H1 (cell line): ENCODE measurements around the gene PFDN4. TPM values are rescaled to one million over a fixed set of nuclear protein-coding genes. Genes with fewer than 3 reads are reported as not detected.

Source experiments
- CTCF ChIA-PET: fragments of 300-600 bp; sonication (Branson Sonifier 250); formaldehyde crosslinking; loops from one replicate; lab custom pipeline; 2021; ENCODE audit not compliant: partially characterized antibody; lab: Charles Lee
- POLR2A ChIA-PET: fragments of 300-600 bp; sonication (Branson Sonifier 250); formaldehyde crosslinking; loops from one replicate; lab custom pipeline; 2021; ENCODE audit warnings: inconsistent platforms; ENCODE audit not compliant: partially characterized antibody; lab: Charles Lee
- DNase-seq, 2 experiments: peaks; one replicate each; pipeline versions ENCODE4 v3.0.0 to v3.0.0-alpha.2; 2010 to 2022; ENCODE audit warnings: low spot score in 2 of 2, low read depth in 1 of 2, mixed read lengths in 1 of 2
- FAIRE-seq: peaks from 2 replicates; lab custom pipeline; 2011; peaks lifted over from hg19 to GRCh38; lab: Jason Lieb, UNC
- H2AFZ ChIP-seq: 2 replicates; pipeline ENCODE4 v1.8.1; 2012; ENCODE audit warnings: low read length, inconsistent platforms
- H2AK5ac ChIP-seq: 2 replicates; pipeline ENCODE4 v1.6.1; 2013; ENCODE audit warnings: low read depth, low read length
- H2BK120ac ChIP-seq: replicated peaks from 2 replicates; pipeline ENCODE3; 2013; ENCODE audit warnings: low read depth, low read length, inconsistent platforms
- H2BK12ac ChIP-seq: 2 replicates; pipeline ENCODE4 v1.6.1; 2013; ENCODE audit warnings: low read depth, low read length
- H2BK15ac ChIP-seq: 2 replicates; pipeline ENCODE4 v1.6.1; 2013; ENCODE audit warnings: low read length
- H2BK20ac ChIP-seq: 2 replicates; pipeline ENCODE4 v1.6.1; 2013; ENCODE audit warnings: low read length
- H2BK5ac ChIP-seq: 2 replicates; pipeline ENCODE4 v1.6.1; 2013; ENCODE audit warnings: low read depth, low read length
- H3K14ac ChIP-seq: 2 replicates; pipeline ENCODE4 v1.6.1; 2013; ENCODE audit warnings: inconsistent platforms; ENCODE audit not compliant: insufficient read length
- H3K18ac ChIP-seq: 2 replicates; pipeline ENCODE4 v1.6.1; 2013; ENCODE audit warnings: low read length; ENCODE audit errors: extremely low read depth
- H3K23ac ChIP-seq: 2 replicates; pipeline ENCODE4 v1.6.1; 2013; ENCODE audit warnings: inconsistent platforms; ENCODE audit not compliant: insufficient read length
- H3K23me2 ChIP-seq: 2 replicates; pipeline ENCODE4 v1.6.1; 2013; ENCODE audit warnings: low read depth, low read length
- H3K27ac ChIP-seq: 2 replicates; pipeline ENCODE4 v1.6.1; 2011; ENCODE audit warnings: low read depth, low read length, inconsistent platforms
- H3K27me3 ChIP-seq, 4 experiments: replicated peaks in 1 of 4; 1 replicate in 1 of 4; 2 replicates in 3 of 4; pipeline versions ENCODE4 v1.6.1 to v1.8.1; 2011 to 2013; ENCODE audit warnings: low read length in 3 of 4, mild to moderate bottlenecking in 3 of 4, inconsistent platforms in 2 of 4, mixed read lengths in 2 of 4, moderate library complexity in 1 of 4; ENCODE audit not compliant: control insufficient read depth in 3 of 4, insufficient read depth in 3 of 4; ENCODE audit errors: extremely low read depth in 1 of 4
- H3K36me3 ChIP-seq, 4 experiments: 2 replicates each; pipeline versions ENCODE4 v1.6.1 to v1.8.1; 2011 to 2013; ENCODE audit warnings: mild to moderate bottlenecking in 4 of 4, low read length in 3 of 4, moderate library complexity in 2 of 4, control low read depth in 1 of 4, inconsistent platforms in 1 of 4; ENCODE audit not compliant: insufficient read depth in 4 of 4, control insufficient read depth in 2 of 4
- H3K4ac ChIP-seq: replicated peaks from 2 replicates; pipeline ENCODE3; 2013; ENCODE audit warnings: low read length, low read depth, mixed read lengths, inconsistent platforms; ENCODE audit not compliant: insufficient read length
- H3K4me1 ChIP-seq, 4 experiments: replicated peaks in 1 of 4; 1 replicate in 1 of 4; 2 replicates in 3 of 4; pipeline versions ENCODE4 v1.6.1 to v1.8.1; 2011 to 2013; ENCODE audit warnings: low read length in 3 of 4, inconsistent platforms in 2 of 4, mixed read lengths in 1 of 4; ENCODE audit not compliant: insufficient read depth in 4 of 4, control insufficient read depth in 3 of 4
- H3K4me2 ChIP-seq, 2 experiments: 2 replicates each; pipeline versions ENCODE4 v1.6.1 to v1.8.1; 2011 to 2013; ENCODE audit warnings: low read depth in 2 of 2, low read length in 2 of 2, control low read depth in 1 of 2, inconsistent platforms in 1 of 2, mild to moderate bottlenecking in 1 of 2; ENCODE audit not compliant: insufficient read depth in 1 of 2
- H3K4me3 ChIP-seq, 4 experiments: fragments of 200-600, 300-600 bp in 1 of 4; sonication (generic), shearing (Covaris generic), sonication (Bioruptor Twin) in 1 of 4; 2 replicates each; pipeline versions ENCODE4 v1.5.1 to v1.8.1; 2011 to 2016; ENCODE audit warnings: low read length in 4 of 4, low read depth in 3 of 4, control low read depth in 2 of 4, inconsistent platforms in 2 of 4, mild to moderate bottlenecking in 2 of 4, mixed read lengths in 1 of 4, moderate library complexity in 1 of 4; ENCODE audit not compliant: insufficient read depth in 2 of 4; ENCODE audit errors: extremely low read depth in 1 of 4
- H3K56ac ChIP-seq: replicated peaks from 2 replicates; pipeline ENCODE3; 2013; ENCODE audit warnings: low read depth, mild to moderate bottlenecking, mixed read lengths, low read length, inconsistent platforms; ENCODE audit not compliant: insufficient read length
- H3K79me1 ChIP-seq: 2 replicates; pipeline ENCODE4 v1.6.1; 2013; ENCODE audit warnings: low read depth, low read length, control low read depth
- H3K79me2 ChIP-seq, 2 experiments: 2 replicates each; pipeline versions ENCODE4 v1.6.1 to v1.8.1; 2012 to 2013; ENCODE audit warnings: low read length in 2 of 2, mild to moderate bottlenecking in 2 of 2, inconsistent platforms in 1 of 2; ENCODE audit not compliant: insufficient read depth in 2 of 2, control insufficient read depth in 1 of 2
- H3K9ac ChIP-seq, 4 experiments: replicated peaks in 1 of 4; 1 replicate in 1 of 4; 2 replicates in 3 of 4; pipeline versions ENCODE4 v1.6.1 to v1.8.1; 2011 to 2013; ENCODE audit warnings: low read depth in 3 of 4, low read length in 3 of 4, control low read depth in 2 of 4, mild to moderate bottlenecking in 2 of 4, moderate library complexity in 2 of 4, inconsistent platforms in 1 of 4; ENCODE audit errors: extremely low read depth in 1 of 4
- H3K9me3 ChIP-seq, 2 experiments: 2 replicates each; pipeline versions ENCODE4 v1.6.1 to v1.8.1; 2012 to 2013; ENCODE audit warnings: mild to moderate bottlenecking in 2 of 2, moderate library complexity in 2 of 2, control low read depth in 1 of 2, inconsistent platforms in 1 of 2, low read depth in 1 of 2, low read length in 1 of 2, mixed read lengths in 1 of 2; ENCODE audit not compliant: insufficient read depth in 2 of 2
- H4K20me1 ChIP-seq, 2 experiments: replicated peaks in 1 of 2; 2 replicates each; pipeline versions ENCODE3 to v1.8.1; 2011 to 2013; ENCODE audit warnings: inconsistent platforms in 2 of 2, low read length in 2 of 2, mild to moderate bottlenecking in 1 of 2; ENCODE audit not compliant: insufficient read depth in 2 of 2, control insufficient read depth in 1 of 2
- H4K5ac ChIP-seq: 2 replicates; pipeline ENCODE4 v1.6.1; 2013; ENCODE audit warnings: low read length, low read depth, mixed read lengths, inconsistent platforms; ENCODE audit not compliant: insufficient read length
- H4K8ac ChIP-seq: 2 replicates; pipeline ENCODE4 v1.8.0; 2013; ENCODE audit warnings: mild to moderate bottlenecking, moderate library complexity, low read length, inconsistent platforms; ENCODE audit not compliant: insufficient read depth; ENCODE audit errors: extremely low read depth
- H4K91ac ChIP-seq: replicated peaks from 2 replicates; pipeline ENCODE3; 2013; ENCODE audit warnings: low read length, mixed read lengths, inconsistent platforms; ENCODE audit not compliant: insufficient read length
- E2F6 ChIP-seq: IDR thresholded peaks from 2 replicates; pipeline ENCODE4 v1.6.1; 2012; ENCODE audit warnings: inconsistent platforms
- HDAC6 ChIP-seq: IDR thresholded peaks from one replicate; pipeline ENCODE4 v1.7.1; 2012; ENCODE audit warnings: low read depth, mild to moderate bottlenecking, inconsistent platforms, low read length, moderate library complexity
- KDM5A ChIP-seq: fragments of 200-600 bp; IDR thresholded peaks from 2 replicates; pipeline ENCODE4 v1.7.1; 2012; ENCODE audit warnings: mild to moderate bottlenecking, low read length, inconsistent platforms, mixed read lengths
- POLR2A ChIP-seq, 2 experiments: IDR thresholded peaks; 1 replicate in 1 of 2; 2 replicates in 1 of 2; pipeline ENCODE4 v1.6.1; 2011; ENCODE audit warnings: low read depth in 2 of 2, low read length in 2 of 2, mild to moderate bottlenecking in 2 of 2; ENCODE audit errors: control extremely low read depth in 1 of 2
- POLR2AphosphoS5 ChIP-seq: IDR thresholded peaks from 2 replicates; pipeline ENCODE4 v1.6.1; 2011; ENCODE audit warnings: low read depth, low read length
- USF2 ChIP-seq: IDR thresholded peaks from 2 replicates; pipeline ENCODE4 v1.6.1; 2011; ENCODE audit warnings: low read length, improper control_type of control experiment
- WGBS, 2 experiments: shearing (Covaris generic) in 1 of 2; methylation state at CpG; one replicate each; pipeline versions ENCODE4 v1.1.6 to v1.1.7; 2013 to 2015; ENCODE audit warnings: low lambda C conversion rate in 2 of 2, mixed read lengths in 2 of 2, inconsistent platforms in 1 of 2, low coverage in 1 of 2, missing lambda C conversion rate in 1 of 2; ENCODE audit not compliant: insufficient replicate concordance in 2 of 2, insufficient coverage in 1 of 2, insufficient read length in 1 of 2; ENCODE audit errors: extremely low coverage in 1 of 2, missing lambda C conversion rate in 1 of 2; 5-methylcytosine and 5-hydroxymethylcytosine counted together
- polyA plus RNA-seq, 7 experiments: library from polyadenylated mRNA; depleted of rRNA in 3 of 7; stranded (reverse) in 5 of 7; unstranded in 2 of 7; fragments of >200 nt in 5 of 7; fragments of 200-250 nt in 2 of 7; gene quantifications; 1 replicate in 5 of 7; 2 replicates in 1 of 7; 4 replicates in 1 of 7; pipeline versions ENCODE4 v1.2.1 to v1.2.3, GENCODE V29; 2011 to 2013; ENCODE audit warnings: missing spikeins in 2 of 7, mixed read lengths in 2 of 7
- total RNA-seq: library from RNA; stranded (reverse); fragmentation: NEBNext Ultra II Directional; extraction: Animal tissue kit (Norgen Biotek cat#: 25700); gene quantifications from 2 replicates; pipeline ENCODE4 v1.2.1, GENCODE V29; 2021

PFDN4 gene
- total and polyA plus RNA-seq, 2 of the 8 experiments (the other 6 are each of a cell fraction or from before 2014, with no cell fraction given): 41.9 to 96.8 TPM

GRCh38 chr20:54208548-54209176, 775 bp downstream of the PFDN4 start:
- Histone ChIP-seq H2AK5ac (peak overlapping the region; percentile 5; the same call in 1 of the 2 replicates), H3K79me2 (peaks cover 19 to 57% of the 10 kb centered on the region in 2 experiments), H3K79me1 (peaks cover 3% of the 10 kb centered on the region), H3K27ac (peak overlapping the region; percentile 100), H2BK5ac (peak overlapping the region; percentile 86), H4K20me1 (peaks cover 0 to 10% of the 10 kb centered on the region in 2 experiments), H3K27me3 (no peaks in the 10 kb centered on the region), H3K4me3 (peak overlapping the region; percentile 69 to 94 (median 91)), H3K56ac (no peak overlapping the region), H3K23ac (no peak overlapping the region), H3K4ac (peak overlapping the region; percentile 71), H3K23me2 (peaks cover 8% of the 10 kb centered on the region; the same call in 1 of the 2 replicates), H3K36me3 (peaks cover 0 to 3% (median 0%) of the 10 kb centered on the region in 4 experiments; a peak in 2 of 8 replicates), H3K9ac (peak overlapping the region; percentile 56 to 100 (median 100))
- no peak for DNase-seq
- peak in 1 of 2 experiments; percentile 37; a peak in 1 of 3 replicates for TF ChIP-seq POLR2A (IDR thresholded peaks at IDR 0.05; ENCODE audit: control extremely low read depth in 1 of 2, low read depth in 2 of 2, low read length in 2 of 2)
- no peak for TF ChIP-seq POLR2AphosphoS5
- no peak for TF ChIP-seq KDM5A
- no peak for TF ChIP-seq USF2
- TF ChIP-seq HDAC6: no peak
- TF ChIP-seq E2F6: no peak
- TF ChIP-seq, all 59 proteins: peak for 1
- ChIA-PET CTCF (interaction anchor here (0.6 to 23.7 kb wide), 18 partner anchors 9 to 614 kb away, joined by 3 to 591 read pairs (median 4); partner anchors contain the start of gene CYP24A1), POLR2A (interaction anchor here (0.6 to 1.4 kb wide), 10 partner anchors 11 to 452 kb away, joined by 3 to 5 read pairs (median 4); no protein-coding TSS in a partner anchor)
- H3K18ac ChIP-seq: peak overlapping the region; percentile 36
- no peaks in the 10 kb centered on the region for H3K9me3 ChIP-seq
- H2BK15ac ChIP-seq: no peak overlapping the region
- H3K14ac ChIP-seq: no peak overlapping the region
- peak overlapping the region; percentile 35 for H4K91ac ChIP-seq
- peak overlapping the region; percentile 87 to 95 for H3K4me2 ChIP-seq
- no peak for FAIRE-seq
- peak overlapping the region; percentile 100 for H4K8ac ChIP-seq
- H3K4me1 ChIP-seq: peaks cover 0 to 2% (median 0%) of the 10 kb centered on the region in 4 experiments; a peak in 2 of 7 replicates
- H2AFZ ChIP-seq: no peak overlapping the region
- H2BK20ac ChIP-seq: no peak overlapping the region
- no peak overlapping the region for H2BK12ac ChIP-seq
- H4K5ac ChIP-seq: peak overlapping the region; percentile 69
- 11% methylated on average over 15 of the region's 15 CpGs; no CpG with 5 or more reads in 1 of the 2 experiments for WGBS, 2 experiments
- no peak overlapping the region for H2BK120ac ChIP-seq
